Neural progenitor cell (in vitro differentiated cells): ENCODE results near the gene PAX6. TPM values are rescaled to one million over a fixed set of nuclear protein-coding genes. Genes with fewer than 3 reads are reported as not detected.

Source experiments
- DNase-seq: peaks from one replicate; pipeline ENCODE4 v3.0.0-alpha.2; 2016; ENCODE audit warnings: low spot score
- H2AFZ ChIP-seq: fragments of 200-600 bp; sonication (generic); replicated peaks from 2 replicates; pipeline ENCODE4 v1.6.1; 2016; ENCODE audit warnings: antibody characterized with exemption
- H3F3A ChIP-seq: fragments of 200-600 bp; sonication (generic); 2 replicates; pipeline ENCODE4 v1.6.1; 2016; ENCODE audit warnings: antibody characterized with exemption, low read depth
- H3K27ac ChIP-seq: fragments of 200-600 bp; sonication (generic); 2 replicates; pipeline ENCODE4 v1.5.1; 2016; ENCODE audit warnings: mild to moderate bottlenecking
- H3K27me3 ChIP-seq: fragments of 200-600 bp; sonication (generic); 2 replicates; pipeline ENCODE4 v1.6.1; 2016; ENCODE audit warnings: mild to moderate bottlenecking, moderate library complexity
- H3K36me3 ChIP-seq: fragments of 200-600 bp; sonication (generic); 2 replicates; pipeline ENCODE4 v1.5.1; 2016
- H3K4me1 ChIP-seq: fragments of 200-600 bp; sonication (generic); 2 replicates; pipeline ENCODE4 v1.6.1; 2016; ENCODE audit warnings: mixed run types
- H3K4me2 ChIP-seq: fragments of 200-600 bp; sonication (generic); 2 replicates; pipeline ENCODE4 v1.6.1; 2016
- H3K4me3 ChIP-seq: fragments of 200-600 bp; sonication (generic); 2 replicates; pipeline ENCODE4 v1.5.1; 2016
- H3K79me2 ChIP-seq: fragments of 200-600 bp; sonication (generic); 2 replicates; pipeline ENCODE4 v1.6.1; 2016; ENCODE audit warnings: low read depth
- H3K9ac ChIP-seq: fragments of 200-600 bp; sonication (generic); 2 replicates; pipeline ENCODE4 v1.6.1; 2016
- H3K9me3 ChIP-seq: fragments of 200-600 bp; sonication (generic); 2 replicates; pipeline ENCODE4 v1.5.1; 2016; ENCODE audit warnings: low read depth
- H4K20me1 ChIP-seq: fragments of 200-600 bp; sonication (generic); 2 replicates; pipeline ENCODE4 v1.6.1; 2016; ENCODE audit warnings: low read depth
- H3K27ac Mint-ChIP-seq: 3 replicates; pipeline ENCODE4 v1.8.0; 2021; ENCODE audit warnings: mixed read lengths
- H3K27me3 Mint-ChIP-seq: 2 replicates; pipeline ENCODE4 v1.8.0; 2022; ENCODE audit warnings: low read depth, mild to moderate bottlenecking, inconsistent platforms, moderate library complexity, mixed read lengths; ENCODE audit not compliant: insufficient read depth
- H3K36me3 Mint-ChIP-seq: 3 replicates; pipeline ENCODE4 v1.8.0; 2021; ENCODE audit warnings: mixed read lengths
- H3K4me1 Mint-ChIP-seq: 3 replicates; pipeline ENCODE4 v1.8.0; 2021; ENCODE audit warnings: mixed read lengths
- H3K4me3 Mint-ChIP-seq: 3 replicates; pipeline ENCODE4 v1.8.0; 2021; ENCODE audit warnings: mild to moderate bottlenecking, moderate library complexity, mixed read lengths
- H3K9me3 Mint-ChIP-seq: 3 replicates; pipeline ENCODE4 v1.8.0; 2020; ENCODE audit warnings: mixed read lengths
- CTCF ChIP-seq: fragments of 200-600 bp; sonication (generic); IDR thresholded peaks from 2 replicates; pipeline ENCODE4 v1.5.1; 2017; ENCODE audit warnings: antibody characterized with exemption, mild to moderate bottlenecking
- EZH2 ChIP-seq: fragments of 200-600 bp; sonication (generic); IDR thresholded peaks from 2 replicates; pipeline ENCODE4 v1.6.1; 2017; ENCODE audit warnings: antibody characterized with exemption, mild to moderate bottlenecking, moderate library complexity
- EZH2phosphoT487 ChIP-seq: fragments of 200-600 bp; sonication (generic); IDR thresholded peaks from 2 replicates; pipeline ENCODE4 v1.6.1; 2017; ENCODE audit warnings: antibody characterized with exemption
- total RNA-seq: library from RNA; depleted of rRNA; stranded (reverse); fragments of >200 nt; gene quantifications from 2 replicates; pipeline ENCODE4 v1.2.3, GENCODE V29; 2015; ENCODE audit warnings: low replicate concordance

PAX6 gene
- total RNA-seq, 1 donor from 2014 or later, result 215 TPM

- TF ChIP-seq EZH2phosphoT487 (no peak), CTCF (no peak), EZH2 (no peak)
- H3K4me1 Mint-ChIP-seq, result no peaks in the 10 kb centered on the region
- H4K20me1 ChIP-seq, result no peaks in the 10 kb centered on the region
- H2AFZ ChIP-seq, result no peak overlapping the region
- H3F3A ChIP-seq, result no peaks in the 10 kb centered on the region
- no peaks in the 10 kb centered on the region for H3K36me3 ChIP-seq
- no peaks in the 10 kb centered on the region for H3K9me3 Mint-ChIP-seq
- no peak for DNase-seq
- no peak overlapping the region for H3K4me3 Mint-ChIP-seq
- H3K9me3 ChIP-seq, result no peaks in the 10 kb centered on the region
- no peak overlapping the region for H3K9ac ChIP-seq
- no peak overlapping the region for H3K27ac ChIP-seq
- no peaks in the 10 kb centered on the region for H3K36me3 Mint-ChIP-seq
- H3K27me3 ChIP-seq, result no peaks in the 10 kb centered on the region
- H3K79me2 ChIP-seq, result no peaks in the 10 kb centered on the region
- H3K4me1 ChIP-seq, result no peaks in the 10 kb centered on the region
- H3K27ac Mint-ChIP-seq, result no peak overlapping the region
- peaks cover 2% of the 10 kb centered on the region for H3K27me3 Mint-ChIP-seq
- no peak overlapping the region for H3K4me2 ChIP-seq
- no peak overlapping the region for H3K4me3 ChIP-seq
Measured at GRCh38 chr11:31855466-31855865, 44.3 kb upstream of the PAX6 start.

- Histone ChIP-seq H3K4me3 (no peak overlapping the region), H4K20me1 (no peaks in the 10 kb centered on the region), H2AFZ (no peak overlapping the region), H3K79me2 (no peaks in the 10 kb centered on the region), H3K4me2 (no peak overlapping the region), H3K36me3 (no peaks in the 10 kb centered on the region), H3K4me1 (no peaks in the 10 kb centered on the region), H3K9me3 (no peaks in the 10 kb centered on the region), H3K9ac (no peak overlapping the region), H3F3A (no peaks in the 10 kb centered on the region), H3K27me3 (no peaks in the 10 kb centered on the region), H3K27ac (no peak overlapping the region)
- Mint-ChIP-seq H3K4me1 (peaks cover 3% of the 10 kb centered on the region), H3K27me3 (peaks cover 2% of the 10 kb centered on the region), H3K4me3 (no peak overlapping the region), H3K27ac (no peak overlapping the region), H3K9me3 (no peaks in the 10 kb centered on the region), H3K36me3 (no peaks in the 10 kb centered on the region)
- TF ChIP-seq EZH2phosphoT487 (no peak), EZH2 (no peak), CTCF (no peak)
- DNase-seq, result no peak
Measured at GRCh38 chr11:31850365-31850764, 39.2 kb upstream of the PAX6 start.

- no peaks in the 10 kb centered on the region for H3K9me3 ChIP-seq
- H3K9ac ChIP-seq, result no peak overlapping the region
- no peak overlapping the region for H2AFZ ChIP-seq
- no peak overlapping the region for H3K4me2 ChIP-seq
- Mint-ChIP-seq H3K27me3 (peaks cover 1% of the 10 kb centered on the region), H3K4me1 (peaks cover 3% of the 10 kb centered on the region), H3K9me3 (no peaks in the 10 kb centered on the region), H3K4me3 (no peak overlapping the region), H3K36me3 (no peaks in the 10 kb centered on the region), H3K27ac (no peak overlapping the region)
- DNase-seq, result no peak
- H3K27me3 ChIP-seq, result no peaks in the 10 kb centered on the region
- no peaks in the 10 kb centered on the region for H3K79me2 ChIP-seq
- no peak overlapping the region for H3K4me3 ChIP-seq
- no peaks in the 10 kb centered on the region for H4K20me1 ChIP-seq
- H3K27ac ChIP-seq, result no peak overlapping the region
- H3K36me3 ChIP-seq, result no peaks in the 10 kb centered on the region
- no peak for TF ChIP-seq CTCF
- no peak for TF ChIP-seq EZH2
- TF ChIP-seq EZH2phosphoT487, result no peak
- H3F3A ChIP-seq, result no peaks in the 10 kb centered on the region
- no peaks in the 10 kb centered on the region for H3K4me1 ChIP-seq
Measured at GRCh38 chr11:31847761-31848160, 36.6 kb upstream of the PAX6 start.

- H4K20me1 ChIP-seq, result no peaks in the 10 kb centered on the region
- H3K4me2 ChIP-seq, result no peak overlapping the region
- H3K27ac ChIP-seq, result no peak overlapping the region
- TF ChIP-seq CTCF, result no peak
- TF ChIP-seq EZH2phosphoT487, result no peak
- no peak for TF ChIP-seq EZH2
- H3K4me1 Mint-ChIP-seq, result peaks cover 3% of the 10 kb centered on the region
- H3K9me3 ChIP-seq, result no peaks in the 10 kb centered on the region
- no peak for DNase-seq
- H3K36me3 ChIP-seq, result no peaks in the 10 kb centered on the region
- no peak overlapping the region for H3K4me3 Mint-ChIP-seq
- H3K27me3 Mint-ChIP-seq, result no peaks in the 10 kb centered on the region
- no peak overlapping the region for H3K9ac ChIP-seq
- H3K36me3 Mint-ChIP-seq, result no peaks in the 10 kb centered on the region
- no peak overlapping the region for H2AFZ ChIP-seq
- no peaks in the 10 kb centered on the region for H3K27me3 ChIP-seq
- no peaks in the 10 kb centered on the region for H3K4me1 ChIP-seq
- H3K79me2 ChIP-seq, result no peaks in the 10 kb centered on the region
- H3K27ac Mint-ChIP-seq, result no peak overlapping the region
- H3K9me3 Mint-ChIP-seq, result no peaks in the 10 kb centered on the region
- H3F3A ChIP-seq, result no peaks in the 10 kb centered on the region
- H3K4me3 ChIP-seq, result no peak overlapping the region
Measured at GRCh38 chr11:31845331-31845730, 34.2 kb upstream of the PAX6 start.
